Liver (tissue), 9 donors: ENCODE measurements around the gene UFM1. TPM values are rescaled to one million over a fixed set of nuclear protein-coding genes. Genes with fewer than 3 reads are reported as not detected.
A peak's percentile ranks its signal among the peaks of the same experiment; 100 is the strongest.
"Not testable (repeated sequence)": the region's sequence is repeated elsewhere in the genome, so short reads cannot be mapped to it uniquely, and the experiment has no call there.

Source experiments
- DNase-seq: peaks from one replicate; pipeline ENCODE4 v3.0.0-alpha.2; 2017; ENCODE audit warnings: low spot score
- H3K27ac ChIP-seq, 2 donors: one replicate each; pipeline ENCODE4 v1.7.0; 2013; ENCODE audit warnings: inconsistent platforms in 2 of 2, low read length in 2 of 2, control low read depth in 1 of 2, low read depth in 1 of 2, mild to moderate bottlenecking in 1 of 2
- H3K27me3 ChIP-seq, 4 donors: one replicate each; pipeline versions ENCODE4 v1.6.1 to v1.7.0; 2013; ENCODE audit warnings: low read length in 3 of 4, inconsistent platforms in 1 of 4, mild to moderate bottlenecking in 1 of 4, moderate library complexity in 1 of 4; ENCODE audit not compliant: control insufficient read depth in 4 of 4, insufficient read depth in 4 of 4
- H3K36me3 ChIP-seq, 4 donors: one replicate each; pipeline versions ENCODE4 v1.6.1 to v1.7.0; 2013; ENCODE audit warnings: low read length in 3 of 4, mild to moderate bottlenecking in 3 of 4, low read depth in 1 of 4, moderate library complexity in 1 of 4; ENCODE audit not compliant: control insufficient read depth in 4 of 4, insufficient read depth in 3 of 4
- H3K4me1 ChIP-seq, 4 donors: one replicate each; pipeline versions ENCODE4 v1.6.1 to v1.7.0; 2013; ENCODE audit warnings: low read length in 3 of 4, mild to moderate bottlenecking in 3 of 4, moderate library complexity in 1 of 4; ENCODE audit not compliant: control insufficient read depth in 4 of 4, insufficient read depth in 4 of 4
- H3K4me3 ChIP-seq, 3 donors: one replicate each; pipeline versions ENCODE4 v1.6.1 to v1.7.0; 2013; ENCODE audit warnings: low read length in 3 of 3, control low read depth in 1 of 3, low read depth in 1 of 3, mild to moderate bottlenecking in 1 of 3
- H3K9ac ChIP-seq, 2 donors: one replicate each; pipeline ENCODE4 v1.7.0; 2013; ENCODE audit warnings: low read length in 2 of 2, mild to moderate bottlenecking in 2 of 2, moderate library complexity in 2 of 2, control low read depth in 1 of 2, low read depth in 1 of 2
- H3K9me3 ChIP-seq, 4 donors: one replicate each; pipeline versions ENCODE4 v1.6.1 to v1.7.0; 2013; ENCODE audit warnings: low read length in 3 of 4; ENCODE audit not compliant: control insufficient read depth in 4 of 4
- EGR1 ChIP-seq, 2 donors: IDR thresholded peaks; 2 replicates each; pipeline ENCODE4 v1.6.1; 2016 to 2018; ENCODE audit warnings: antibody characterized with exemption in 2 of 2, low read depth in 2 of 2
- FOXA1 ChIP-seq: IDR thresholded peaks from 2 replicates; pipeline ENCODE4 v1.6.1; 2016; ENCODE audit warnings: antibody characterized with exemption
- FOXA2 ChIP-seq: IDR thresholded peaks from 2 replicates; pipeline ENCODE4 v1.6.1; 2016; ENCODE audit warnings: antibody characterized with exemption
- GABPA ChIP-seq, 2 donors: IDR thresholded peaks in 1 of 2; conservative IDR thresholded peaks in 1 of 2; 2 replicates each; pipeline ENCODE4 v1.6.1; 2016; ENCODE audit warnings: antibody characterized with exemption in 2 of 2, mild to moderate bottlenecking in 1 of 2, moderate library complexity in 1 of 2
- HNF4A ChIP-seq, 2 donors: conservative IDR thresholded peaks; 2 replicates each; pipeline ENCODE4 v1.6.1; 2016; ENCODE audit warnings: antibody characterized with exemption in 2 of 2, mild to moderate bottlenecking in 2 of 2
- HNF4G ChIP-seq: IDR thresholded peaks from 2 replicates; pipeline ENCODE4 v1.6.1; 2016; ENCODE audit warnings: antibody characterized with exemption
- JUND ChIP-seq, 2 donors: IDR thresholded peaks; 2 replicates each; pipeline ENCODE4 v1.6.1; 2016; ENCODE audit warnings: antibody characterized with exemption in 2 of 2
- NR2F2 ChIP-seq: IDR thresholded peaks from 2 replicates; pipeline ENCODE4 v1.6.1; 2016; ENCODE audit warnings: antibody characterized with exemption
- RAD21 ChIP-seq, 2 donors: IDR thresholded peaks; 2 replicates each; pipeline ENCODE4 v1.6.1; 2016; ENCODE audit warnings: antibody characterized with exemption in 2 of 2, mild to moderate bottlenecking in 2 of 2
- RXRA ChIP-seq, 2 donors: IDR thresholded peaks; 2 replicates each; pipeline ENCODE4 v1.6.1; 2017 to 2018; ENCODE audit warnings: antibody characterized with exemption in 2 of 2, mild to moderate bottlenecking in 1 of 2
- SP1 ChIP-seq: IDR thresholded peaks from 2 replicates; pipeline ENCODE4 v1.6.1; 2018; ENCODE audit warnings: antibody characterized with exemption, mild to moderate bottlenecking
- TAF1 ChIP-seq: conservative IDR thresholded peaks from 2 replicates; pipeline ENCODE4 v1.6.1; 2016; ENCODE audit warnings: antibody characterized with exemption, mild to moderate bottlenecking
- YY1 ChIP-seq: IDR thresholded peaks from 2 replicates; pipeline ENCODE4 v1.6.1; 2016; ENCODE audit warnings: antibody characterized with exemption, mild to moderate bottlenecking
- WGBS: extraction: QIAGEN DNeasy Blood & Tissue Kit; methylation state at CpG from one replicate; pipeline ENCODE4 v1.1.7; 2013; 5-methylcytosine and 5-hydroxymethylcytosine counted together
- polyA plus RNA-seq, 2 donors: library from polyadenylated mRNA; stranded (reverse) in 1 of 2; unstranded in 1 of 2; fragments of 200-250 nt in 1 of 2; fragments of >200 nt in 1 of 2; fragmentation: Nextera tagmentation in 1 of 2; extraction: Ambion mirVana in 1 of 2; gene quantifications; one replicate each; pipeline versions ENCODE4 v1.2.1 to v1.2.3, GENCODE V29; 2013 to 2015
- total RNA-seq, 2 donors: library from RNA; depleted of rRNA; stranded (reverse); fragments of >200 nt; gene quantifications; one replicate each; pipeline ENCODE4 v1.2.3, GENCODE V29; 2014
- TF ChIP-seq, protein P1 (sequence below): IDR thresholded peaks from 2 replicates; pipeline ENCODE4 v1.6.1; 2016; ENCODE audit warnings: antibody characterized with exemption
- TF ChIP-seq, protein P2 (sequence below): IDR thresholded peaks from 2 replicates; pipeline ENCODE4 v1.6.1; 2016; ENCODE audit warnings: antibody characterized with exemption, mild to moderate bottlenecking
- TF ChIP-seq, protein P3 (sequence below): IDR thresholded peaks from 2 replicates; pipeline ENCODE4 v1.6.1; 2016; ENCODE audit warnings: antibody characterized with exemption
- TF ChIP-seq, protein P4 (sequence below): fragments of 150-350 bp; IDR thresholded peaks from 2 replicates; pipeline ENCODE4 v1.5.1; 2017; ENCODE audit warnings: improper control_type of control experiment, low read depth, low read length; ENCODE audit not compliant: missing input control
- TF ChIP-seq, protein P5 (sequence below): IDR thresholded peaks from 2 replicates; pipeline ENCODE4 v1.6.1; 2016; ENCODE audit warnings: antibody characterized with exemption
- donor health status: healthy.
- donor health status: healthy.
- donor health status: healthy.
- donor health status: healthy.
- donor health status: healthy.

Gene UFM1
- total and polyA plus RNA-seq, 4 donors = 24.3 to 45.7 (median 32.4) TPM

DNA sequence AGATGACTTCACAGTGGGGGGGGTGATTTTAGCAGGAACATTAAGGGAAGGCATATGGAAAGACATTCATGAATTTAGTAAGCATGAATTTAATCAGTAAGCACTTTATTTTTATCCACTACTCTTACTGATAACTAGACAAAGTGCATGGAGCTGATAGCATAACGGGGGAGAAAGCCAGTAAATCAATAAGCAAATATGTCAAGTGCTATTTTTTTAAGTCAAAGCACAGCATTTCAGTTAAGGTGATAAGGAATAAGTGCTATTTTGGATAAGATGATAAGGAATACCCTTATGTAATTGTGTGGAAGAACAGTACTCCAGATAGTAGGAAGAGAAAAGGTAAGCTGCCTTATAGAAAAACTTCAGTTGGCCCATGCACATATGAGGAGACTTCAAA lies 19.4 kb downstream of the UFM1 start (continued):
- TF ChIP-seq, protein P1, sequence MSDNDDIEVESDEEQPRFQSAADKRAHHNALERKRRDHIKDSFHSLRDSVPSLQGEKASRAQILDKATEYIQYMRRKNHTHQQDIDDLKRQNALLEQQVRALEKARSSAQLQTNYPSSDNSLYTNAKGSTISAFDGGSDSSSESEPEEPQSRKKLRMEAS = no peak
- TF ChIP-seq YY1 (no peak), GABPA (IDR thresholded peaks at IDR 0.05 in 1 of 2, conservative IDR thresholded peaks at IDR 0.05 in 1 of 2) (no peak)

DNA sequence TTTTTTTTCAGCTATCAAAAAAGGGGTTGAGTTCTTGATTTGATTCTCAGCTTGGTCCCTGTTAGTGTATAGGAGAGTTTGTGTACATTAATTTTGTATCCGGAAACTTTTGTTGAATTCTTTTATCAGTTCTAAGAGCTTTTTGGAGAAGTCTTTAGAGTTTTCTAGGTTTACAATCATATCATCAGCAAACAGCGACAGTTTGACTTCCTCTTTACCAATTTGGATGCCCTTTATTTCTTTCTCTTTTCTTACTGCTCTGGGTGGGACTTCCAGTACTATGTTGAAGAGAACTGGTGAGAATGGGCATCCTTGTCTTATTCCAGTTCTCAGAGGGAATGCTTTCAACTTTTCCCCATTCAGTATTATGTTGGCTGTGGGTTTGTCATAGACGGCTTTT lies 20.4 kb downstream of the UFM1 start:
- not testable (repeated sequence) for H3K4me1 ChIP-seq, H3K27me3 ChIP-seq
- WGBS = 85% methylated on average over 3 of the region's 3 CpGs

DNA sequence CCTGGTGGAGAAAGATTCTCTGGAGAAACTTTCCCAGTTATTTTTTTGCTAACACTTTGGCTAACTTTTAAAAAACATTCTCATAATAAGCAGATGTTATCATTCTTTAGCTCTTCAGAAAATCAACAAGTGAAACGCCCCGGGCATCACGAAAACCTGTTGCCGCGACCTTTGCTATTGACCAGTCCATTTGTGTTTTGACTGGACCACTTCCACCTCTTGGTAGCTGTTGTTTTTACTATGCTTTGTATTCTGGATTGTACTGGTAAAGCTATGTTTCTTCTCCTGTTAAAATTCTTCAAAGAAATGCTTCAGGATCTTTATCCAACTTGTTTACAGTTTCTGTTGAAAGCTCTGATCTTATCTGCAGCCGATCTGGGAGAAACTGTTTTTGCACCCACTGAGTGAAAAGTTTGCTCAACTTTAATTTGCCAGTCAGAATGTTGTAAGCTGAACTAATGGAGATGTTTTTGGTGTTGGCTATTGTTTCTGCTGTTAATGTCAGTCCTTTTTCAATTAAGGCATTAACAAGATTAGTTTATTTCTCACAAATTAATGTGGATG lies 23.3 kb downstream of the UFM1 start:
- Histone ChIP-seq H3K27me3 (no peaks in the 10 kb centered on the region), H3K9me3 (no peaks in the 10 kb centered on the region), H3K4me3 (no peak overlapping the region), H3K4me1 (no peaks in the 10 kb centered on the region), H3K9ac (no peak overlapping the region), H3K27ac (no peak overlapping the region), H3K36me3 (no peaks in the 10 kb centered on the region)
- DNase-seq = no peak
- WGBS = 25% methylated on average over 6 of the region's 6 CpGs
- TF ChIP-seq HNF4A (conservative IDR thresholded peaks at IDR 0.05) = peak; percentile 30 to 45
- no peak for TF ChIP-seq JUND (IDR thresholded peaks at IDR 0.05)
- peak; percentile 15 for TF ChIP-seq FOXA2

More for the DNA sequence above, 20.4 kb downstream of the UFM1 start:
- not testable (repeated sequence) for H3K4me3 ChIP-seq, H3K9me3 ChIP-seq, H3K27ac ChIP-seq, H3K9ac ChIP-seq, DNase-seq, H3K36me3 ChIP-seq

DNA sequence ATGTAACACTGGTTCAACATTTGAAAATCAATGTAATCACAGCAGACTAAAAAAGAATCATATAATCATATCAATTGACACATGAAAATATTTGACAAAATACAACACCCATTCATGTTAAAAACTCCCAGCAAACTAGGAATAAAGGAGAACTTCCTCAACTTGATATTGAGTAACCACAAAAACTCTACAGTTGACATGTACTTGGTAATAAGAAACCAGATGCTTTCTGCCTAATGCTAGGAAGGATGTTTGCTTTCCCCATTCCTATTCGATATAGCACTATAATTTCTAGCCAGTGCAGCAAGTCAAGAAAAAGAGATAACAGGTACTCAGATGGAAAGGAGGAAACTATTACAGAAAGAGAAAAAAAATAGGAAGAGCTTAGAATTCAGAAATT lies 26.9 kb downstream of the UFM1 start:
- no peak for DNase-seq
- Histone ChIP-seq H3K4me1 (no peaks in the 10 kb centered on the region), H3K9me3 (no peaks in the 10 kb centered on the region), H3K27ac (no peak overlapping the region), H3K9ac (no peak overlapping the region), H3K4me3 (no peak overlapping the region), H3K36me3 (no peaks in the 10 kb centered on the region), H3K27me3 (no peaks in the 10 kb centered on the region)
- TF ChIP-seq RAD21 (IDR thresholded peaks at IDR 0.05) = no peak
- TF ChIP-seq NR2F2 = no peak
- no peak for TF ChIP-seq FOXA2
- no peak for TF ChIP-seq SP1
- TF ChIP-seq, protein P2, sequence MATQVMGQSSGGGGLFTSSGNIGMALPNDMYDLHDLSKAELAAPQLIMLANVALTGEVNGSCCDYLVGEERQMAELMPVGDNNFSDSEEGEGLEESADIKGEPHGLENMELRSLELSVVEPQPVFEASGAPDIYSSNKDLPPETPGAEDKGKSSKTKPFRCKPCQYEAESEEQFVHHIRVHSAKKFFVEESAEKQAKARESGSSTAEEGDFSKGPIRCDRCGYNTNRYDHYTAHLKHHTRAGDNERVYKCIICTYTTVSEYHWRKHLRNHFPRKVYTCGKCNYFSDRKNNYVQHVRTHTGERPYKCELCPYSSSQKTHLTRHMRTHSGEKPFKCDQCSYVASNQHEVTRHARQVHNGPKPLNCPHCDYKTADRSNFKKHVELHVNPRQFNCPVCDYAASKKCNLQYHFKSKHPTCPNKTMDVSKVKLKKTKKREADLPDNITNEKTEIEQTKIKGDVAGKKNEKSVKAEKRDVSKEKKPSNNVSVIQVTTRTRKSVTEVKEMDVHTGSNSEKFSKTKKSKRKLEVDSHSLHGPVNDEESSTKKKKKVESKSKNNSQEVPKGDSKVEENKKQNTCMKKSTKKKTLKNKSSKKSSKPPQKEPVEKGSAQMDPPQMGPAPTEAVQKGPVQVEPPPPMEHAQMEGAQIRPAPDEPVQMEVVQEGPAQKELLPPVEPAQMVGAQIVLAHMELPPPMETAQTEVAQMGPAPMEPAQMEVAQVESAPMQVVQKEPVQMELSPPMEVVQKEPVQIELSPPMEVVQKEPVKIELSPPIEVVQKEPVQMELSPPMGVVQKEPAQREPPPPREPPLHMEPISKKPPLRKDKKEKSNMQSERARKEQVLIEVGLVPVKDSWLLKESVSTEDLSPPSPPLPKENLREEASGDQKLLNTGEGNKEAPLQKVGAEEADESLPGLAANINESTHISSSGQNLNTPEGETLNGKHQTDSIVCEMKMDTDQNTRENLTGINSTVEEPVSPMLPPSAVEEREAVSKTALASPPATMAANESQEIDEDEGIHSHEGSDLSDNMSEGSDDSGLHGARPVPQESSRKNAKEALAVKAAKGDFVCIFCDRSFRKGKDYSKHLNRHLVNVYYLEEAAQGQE = no peak
- TF ChIP-seq RXRA (IDR thresholded peaks at IDR 0.05) = no peak
- TF ChIP-seq TAF1 = no peak
- TF ChIP-seq JUND (IDR thresholded peaks at IDR 0.05) = no peak
- no peak for TF ChIP-seq HNF4A (conservative IDR thresholded peaks at IDR 0.05)
- TF ChIP-seq, protein P1 = no peak
- no peak for TF ChIP-seq GABPA (IDR thresholded peaks at IDR 0.05 in 1 of 2, conservative IDR thresholded peaks at IDR 0.05 in 1 of 2)
- TF ChIP-seq, protein P3, sequence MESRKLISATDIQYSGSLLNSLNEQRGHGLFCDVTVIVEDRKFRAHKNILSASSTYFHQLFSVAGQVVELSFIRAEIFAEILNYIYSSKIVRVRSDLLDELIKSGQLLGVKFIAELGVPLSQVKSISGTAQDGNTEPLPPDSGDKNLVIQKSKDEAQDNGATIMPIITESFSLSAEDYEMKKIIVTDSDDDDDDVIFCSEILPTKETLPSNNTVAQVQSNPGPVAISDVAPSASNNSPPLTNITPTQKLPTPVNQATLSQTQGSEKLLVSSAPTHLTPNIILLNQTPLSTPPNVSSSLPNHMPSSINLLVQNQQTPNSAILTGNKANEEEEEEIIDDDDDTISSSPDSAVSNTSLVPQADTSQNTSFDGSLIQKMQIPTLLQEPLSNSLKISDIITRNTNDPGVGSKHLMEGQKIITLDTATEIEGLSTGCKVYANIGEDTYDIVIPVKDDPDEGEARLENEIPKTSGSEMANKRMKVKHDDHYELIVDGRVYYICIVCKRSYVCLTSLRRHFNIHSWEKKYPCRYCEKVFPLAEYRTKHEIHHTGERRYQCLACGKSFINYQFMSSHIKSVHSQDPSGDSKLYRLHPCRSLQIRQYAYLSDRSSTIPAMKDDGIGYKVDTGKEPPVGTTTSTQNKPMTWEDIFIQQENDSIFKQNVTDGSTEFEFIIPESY = no peak
- TF ChIP-seq FOXA1 = no peak
- TF ChIP-seq, protein P4, sequence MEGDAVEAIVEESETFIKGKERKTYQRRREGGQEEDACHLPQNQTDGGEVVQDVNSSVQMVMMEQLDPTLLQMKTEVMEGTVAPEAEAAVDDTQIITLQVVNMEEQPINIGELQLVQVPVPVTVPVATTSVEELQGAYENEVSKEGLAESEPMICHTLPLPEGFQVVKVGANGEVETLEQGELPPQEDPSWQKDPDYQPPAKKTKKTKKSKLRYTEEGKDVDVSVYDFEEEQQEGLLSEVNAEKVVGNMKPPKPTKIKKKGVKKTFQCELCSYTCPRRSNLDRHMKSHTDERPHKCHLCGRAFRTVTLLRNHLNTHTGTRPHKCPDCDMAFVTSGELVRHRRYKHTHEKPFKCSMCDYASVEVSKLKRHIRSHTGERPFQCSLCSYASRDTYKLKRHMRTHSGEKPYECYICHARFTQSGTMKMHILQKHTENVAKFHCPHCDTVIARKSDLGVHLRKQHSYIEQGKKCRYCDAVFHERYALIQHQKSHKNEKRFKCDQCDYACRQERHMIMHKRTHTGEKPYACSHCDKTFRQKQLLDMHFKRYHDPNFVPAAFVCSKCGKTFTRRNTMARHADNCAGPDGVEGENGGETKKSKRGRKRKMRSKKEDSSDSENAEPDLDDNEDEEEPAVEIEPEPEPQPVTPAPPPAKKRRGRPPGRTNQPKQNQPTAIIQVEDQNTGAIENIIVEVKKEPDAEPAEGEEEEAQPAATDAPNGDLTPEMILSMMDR = no peak
- TF ChIP-seq HNF4G = no peak
- no peak for TF ChIP-seq EGR1 (IDR thresholded peaks at IDR 0.05; ENCODE audit: low read depth in 2 of 2)
- TF ChIP-seq, protein P5, sequence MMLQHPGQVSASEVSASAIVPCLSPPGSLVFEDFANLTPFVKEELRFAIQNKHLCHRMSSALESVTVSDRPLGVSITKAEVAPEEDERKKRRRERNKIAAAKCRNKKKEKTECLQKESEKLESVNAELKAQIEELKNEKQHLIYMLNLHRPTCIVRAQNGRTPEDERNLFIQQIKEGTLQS = no peak
- TF ChIP-seq YY1 = no peak
- WGBS = 1% methylated on average over 1 of the region's 1 CpG
